Thyroid gland (tissue), 4 donors: ENCODE measurements around the gene UCK2.

Experiments used
- CTCF ChIP-seq, 6 experiments: fragments of 200-600 bp in 3 of 6; fragments of 450-650 bp in 3 of 6; sonication (generic) in 3 of 6; IDR thresholded peaks; one replicate each; pipeline ENCODE4 v1.5.1; 2016 to 2019; ENCODE audit warnings: antibody characterized with exemption in 6 of 6, mild to moderate bottlenecking in 2 of 6, inconsistent platforms in 1 of 6, moderate library complexity in 1 of 6
- POLR2A ChIP-seq, 2 donors: fragments of 450-650 bp; IDR thresholded peaks; one replicate each; pipeline ENCODE4 v1.6.1; 2017; ENCODE audit warnings: antibody characterized with exemption in 2 of 2, mild to moderate bottlenecking in 2 of 2, moderate library complexity in 1 of 2

GRCh38 chr1:165824269-165824643, 3.2 kb upstream of the UCK2 start:
- no peak for TF ChIP-seq CTCF (IDR thresholded peaks at IDR 0.05)
- TF ChIP-seq POLR2A (IDR thresholded peaks at IDR 0.05): no peak
